ENCODE data around the gene TMEM33. TPM values are rescaled to one million over a fixed set of nuclear protein-coding genes. Genes with fewer than 3 reads are reported as not detected.

Gene TMEM33
- total RNA-seq, 4 donors from 2014 or later, result 40.2 to 76.4 (median 43.1) TPM

- no peaks in the 10 kb centered on the region for H3K36me3 ChIP-seq
- no peak for TF ChIP-seq EP300 (IDR thresholded peaks at IDR 0.05)
- no peak for TF ChIP-seq CTCF (IDR thresholded peaks at IDR 0.05)
- no peak for TF ChIP-seq POLR2A (IDR thresholded peaks at IDR 0.05)
- no peak overlapping the region for H3K27ac ChIP-seq
- no peak overlapping the region for H3K4me3 ChIP-seq
- H3K27me3 ChIP-seq, result no peaks in the 10 kb centered on the region
- DNase-seq (ENCODE audit: low spot score in 2 of 2), result no peak
- peaks cover 0 to 15% (median 0%) of the 10 kb centered on the region in 4 donors for H3K9me3 ChIP-seq
- 98 to 100% methylated on average over 2 of the region's 2 CpGs for WGBS, 2 donors
- no peaks in the 10 kb centered on the region for H3K4me1 ChIP-seq
Measured at GRCh38 chr4:41967392-41967791, 32.2 kb downstream of the TMEM33 start.

- Histone ChIP-seq H3K4me3 (no peak overlapping the region), H3K4me1 (no peaks in the 10 kb centered on the region), H3K36me3 (no peaks in the 10 kb centered on the region), H3K27ac (no peak overlapping the region), H3K9me3 (peaks cover 0 to 15% (median 0%) of the 10 kb centered on the region in 4 donors), H3K27me3 (no peaks in the 10 kb centered on the region)
- no peak for DNase-seq (ENCODE audit: low spot score in 2 of 2)
- no peak for TF ChIP-seq CTCF (IDR thresholded peaks at IDR 0.05)
- TF ChIP-seq EP300 (IDR thresholded peaks at IDR 0.05), result no peak
- no peak for TF ChIP-seq POLR2A (IDR thresholded peaks at IDR 0.05)
Measured at GRCh38 chr4:41969671-41970070, 34.4 kb downstream of the TMEM33 start.

- Histone ChIP-seq H3K27ac (no peak overlapping the region), H3K36me3 (no peaks in the 10 kb centered on the region), H3K4me3 (no peak overlapping the region), H3K27me3 (no peaks in the 10 kb centered on the region), H3K4me1 (no peaks in the 10 kb centered on the region), H3K9me3 (no peaks in the 10 kb centered on the region)
- DNase-seq (ENCODE audit: low spot score in 2 of 2), result no peak
- no peak for TF ChIP-seq POLR2A (IDR thresholded peaks at IDR 0.05)
- no peak for TF ChIP-seq EP300 (IDR thresholded peaks at IDR 0.05)
- no peak for TF ChIP-seq CTCF (IDR thresholded peaks at IDR 0.05)
- 73 to 79% methylated on average over 1 of the region's 1 CpG for WGBS, 2 donors
Measured at GRCh38 chr4:41975341-41975740, 40.1 kb downstream of the TMEM33 start.

GRCh38 chr4:41976775-41977516 is 41.7 kb downstream of the TMEM33 start:
- no peaks in the 10 kb centered on the region for H3K27me3 ChIP-seq
- no peaks in the 10 kb centered on the region for H3K9me3 ChIP-seq
- 76 to 79% methylated on average over 1 of the region's 1 CpG for WGBS, 2 donors
- no peaks in the 10 kb centered on the region for H3K4me1 ChIP-seq
- no peak for TF ChIP-seq POLR2A (IDR thresholded peaks at IDR 0.05)
- TF ChIP-seq CTCF (IDR thresholded peaks at IDR 0.05), result no peak
- TF ChIP-seq EP300 (IDR thresholded peaks at IDR 0.05), result no peak
- no peaks in the 10 kb centered on the region for H3K36me3 ChIP-seq
- DNase-seq (ENCODE audit: low spot score in 2 of 2), result no peak
- H3K4me3 ChIP-seq, result no peak overlapping the region
- H3K27ac ChIP-seq, result no peak overlapping the region

- Histone ChIP-seq H3K27ac (no peak overlapping the region), H3K4me3 (no peak overlapping the region), H3K36me3 (no peaks in the 10 kb centered on the region), H3K27me3 (no peaks in the 10 kb centered on the region), H3K9me3 (no peaks in the 10 kb centered on the region), H3K4me1 (no peaks in the 10 kb centered on the region)
- DNase-seq (ENCODE audit: low spot score in 2 of 2), result no peak
- TF ChIP-seq POLR2A (IDR thresholded peaks at IDR 0.05) (no peak), EP300 (IDR thresholded peaks at IDR 0.05) (no peak), CTCF (IDR thresholded peaks at IDR 0.05) (no peak)
- 41 to 59% methylated on average over 3 of the region's 3 CpGs for WGBS, 2 donors
Measured at GRCh38 chr4:41977709-41978108, 42.5 kb downstream of the TMEM33 start.

Data from tibial nerve (tissue), 4 donors.